ENCODE results near the gene VGLL4.

The VGLL4 gene

DNA sequence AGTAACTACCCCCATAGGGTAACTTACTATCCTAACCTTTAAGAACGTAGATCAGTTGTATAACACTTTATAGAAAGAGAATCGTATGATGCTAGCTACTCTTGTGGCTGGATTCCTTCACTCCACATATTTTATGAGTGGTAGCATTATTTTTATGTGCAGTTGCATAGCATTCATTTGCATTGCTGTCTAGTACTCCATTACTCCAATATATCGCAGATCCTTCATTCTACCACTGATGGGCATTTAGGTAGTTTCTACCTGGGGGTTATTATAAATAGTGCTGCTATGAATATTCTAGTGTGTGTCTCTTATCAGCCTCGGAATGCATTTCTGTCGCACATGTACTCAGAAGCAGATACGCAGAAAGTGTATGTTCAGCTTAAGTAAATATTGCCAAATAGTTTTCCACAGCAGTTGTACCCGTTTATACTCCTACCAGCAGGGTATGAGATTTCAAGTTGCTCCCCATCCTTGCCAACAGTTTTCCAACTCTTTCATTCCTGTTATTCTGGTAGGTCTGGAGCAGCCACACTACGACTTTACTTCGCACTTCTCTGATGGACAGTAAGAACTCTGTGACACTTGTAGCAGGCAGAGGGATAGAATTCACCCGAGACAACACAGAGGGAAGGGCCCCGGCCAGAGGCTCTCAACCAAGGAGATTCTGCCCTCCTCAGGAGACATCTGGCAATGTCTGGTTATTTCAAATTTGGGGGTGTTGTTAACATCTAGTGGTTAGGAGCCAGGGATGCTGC lies 9.8 kb upstream of the VGLL4 start:
- no peak for DNase-seq

DNA sequence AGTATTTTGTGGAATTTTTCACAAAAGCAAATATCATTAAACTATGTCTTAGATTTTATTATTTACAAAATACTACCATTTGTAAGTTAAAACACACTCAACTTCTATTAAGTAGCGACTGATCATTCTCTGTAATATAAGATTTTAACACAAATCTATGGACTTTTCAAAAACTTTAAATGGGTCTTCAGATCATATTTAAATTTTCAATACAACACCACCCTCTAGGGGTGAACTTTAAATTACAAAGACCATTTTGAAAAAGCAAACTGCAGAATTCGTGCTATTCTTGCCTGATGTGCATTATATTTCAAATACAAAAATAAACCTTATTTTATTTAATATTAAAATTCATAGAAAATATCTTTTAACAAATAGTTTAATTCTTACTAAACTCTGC lies 8.2 kb upstream of the VGLL4 start:
- DNase-seq = no peak

DNA sequence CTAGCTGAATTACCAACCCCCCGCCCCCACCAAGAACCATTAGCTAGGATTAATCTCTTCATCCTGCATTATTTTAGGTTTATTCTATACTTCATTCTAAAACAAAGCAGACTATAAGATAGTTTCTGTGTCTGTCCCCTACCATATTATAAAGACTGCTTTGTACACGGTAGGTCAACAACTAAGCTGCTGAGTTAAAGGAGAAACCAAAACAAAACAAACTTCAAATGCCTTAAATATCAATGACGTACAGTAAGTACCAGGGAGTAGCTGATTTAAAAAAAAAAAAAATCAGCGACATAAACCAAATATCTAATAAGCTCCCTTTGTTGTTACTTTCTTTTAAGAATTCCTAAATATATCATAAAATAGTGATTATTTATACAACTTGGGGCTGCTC lies 7.8 kb upstream of the VGLL4 start:
- DNase-seq = no peak

DNA sequence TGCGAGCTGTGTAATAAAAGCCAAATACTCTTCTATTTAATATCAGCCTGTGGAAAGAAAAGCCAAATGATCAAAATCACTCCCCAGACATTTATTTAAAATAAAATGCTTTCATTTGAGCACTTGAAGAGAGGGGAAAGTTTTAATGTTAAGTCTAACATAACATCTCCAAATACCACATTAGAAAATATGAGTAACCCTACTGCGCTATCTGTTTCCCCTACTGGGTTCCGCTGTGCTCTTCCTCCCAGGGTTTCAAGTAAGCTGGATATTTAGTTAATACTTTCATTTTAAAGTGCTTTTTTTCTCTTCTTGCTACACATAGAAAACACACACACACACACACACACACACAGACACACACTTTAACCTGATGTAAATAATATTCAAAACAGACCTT lies 6.7 kb upstream of the VGLL4 start:
- no peak for DNase-seq

DNA sequence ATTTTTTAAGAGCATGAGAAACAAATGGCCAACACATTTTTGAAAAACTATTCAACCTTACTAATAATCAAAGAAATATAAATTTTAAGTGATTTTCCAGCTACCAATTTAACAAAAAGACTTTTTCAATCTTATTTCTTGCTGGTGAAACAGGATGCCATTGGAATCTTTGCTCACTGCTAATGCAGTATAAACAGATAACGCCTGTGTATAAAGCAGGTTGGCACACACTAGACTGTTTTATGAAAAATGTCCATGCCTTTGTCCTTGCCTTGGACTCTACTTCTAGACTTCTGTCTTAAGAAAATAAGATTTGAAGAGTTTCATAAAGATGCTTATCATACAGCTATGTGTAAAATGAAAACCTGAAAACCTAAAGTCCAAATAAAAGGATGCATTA lies 5.0 kb upstream of the VGLL4 start:
- no peak for DNase-seq

DNA sequence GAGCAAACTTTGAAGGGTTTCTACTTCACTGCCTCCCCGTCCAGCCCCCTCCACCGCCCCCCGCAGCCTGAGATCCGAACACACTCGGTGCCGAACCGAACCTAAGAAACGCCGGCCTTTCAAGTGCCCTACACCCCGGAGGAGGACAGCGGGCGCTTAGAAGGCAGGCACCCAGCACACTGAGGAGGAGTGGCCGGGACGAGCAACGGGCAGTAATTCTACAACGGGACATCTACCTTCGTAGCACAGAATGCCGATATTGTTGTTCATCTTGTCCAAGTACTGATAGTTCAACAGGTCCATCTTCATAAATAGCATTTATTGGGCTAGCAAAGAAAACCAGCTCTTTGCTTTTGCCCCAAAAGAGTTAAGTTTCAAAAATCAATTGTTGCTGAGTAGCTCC lies 513 bp downstream of the VGLL4 start:
- peak in 30 of 58 donors; percentile 4 to 69 (median 42) for DNase-seq

DNA sequence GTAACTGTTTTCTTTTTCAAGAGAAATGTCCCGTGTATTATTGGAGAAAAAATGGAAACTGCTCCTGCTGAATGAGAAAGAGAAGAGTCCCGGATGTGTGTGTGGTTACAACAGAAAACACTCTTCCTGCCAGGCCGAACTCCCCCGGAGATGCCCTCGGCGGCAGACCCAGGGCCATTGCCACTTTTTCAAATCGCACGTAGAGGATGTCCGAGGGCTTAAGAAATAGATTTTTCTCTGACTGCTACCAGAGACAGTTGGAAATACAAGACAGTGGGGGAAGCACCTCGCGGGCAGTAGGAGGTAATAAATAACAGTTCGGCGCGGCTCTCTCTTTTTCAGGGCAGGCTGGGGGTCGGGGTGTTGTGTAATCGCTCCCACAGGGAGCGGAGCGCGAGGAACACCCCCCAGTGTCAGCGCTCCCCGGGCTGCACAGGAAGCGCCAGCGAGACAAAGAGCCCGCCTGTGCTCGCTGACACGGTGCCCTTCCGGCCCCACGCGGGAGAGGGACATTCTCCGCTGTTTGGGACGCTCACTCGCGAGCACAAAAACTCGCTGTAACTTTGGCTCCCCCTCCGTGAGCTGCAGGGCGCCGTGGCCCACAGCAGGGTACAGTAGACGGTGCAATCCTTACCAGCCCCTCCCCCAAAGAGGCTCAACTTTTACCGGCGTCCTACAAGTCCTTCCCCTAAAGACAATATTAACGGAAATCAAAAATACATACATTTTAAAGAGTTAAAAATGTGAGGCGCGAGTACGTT lies 1.1 kb downstream of the VGLL4 start:
- peak in 54 of 58 donors; percentile 30 to 85 (median 68) for DNase-seq

DNA sequence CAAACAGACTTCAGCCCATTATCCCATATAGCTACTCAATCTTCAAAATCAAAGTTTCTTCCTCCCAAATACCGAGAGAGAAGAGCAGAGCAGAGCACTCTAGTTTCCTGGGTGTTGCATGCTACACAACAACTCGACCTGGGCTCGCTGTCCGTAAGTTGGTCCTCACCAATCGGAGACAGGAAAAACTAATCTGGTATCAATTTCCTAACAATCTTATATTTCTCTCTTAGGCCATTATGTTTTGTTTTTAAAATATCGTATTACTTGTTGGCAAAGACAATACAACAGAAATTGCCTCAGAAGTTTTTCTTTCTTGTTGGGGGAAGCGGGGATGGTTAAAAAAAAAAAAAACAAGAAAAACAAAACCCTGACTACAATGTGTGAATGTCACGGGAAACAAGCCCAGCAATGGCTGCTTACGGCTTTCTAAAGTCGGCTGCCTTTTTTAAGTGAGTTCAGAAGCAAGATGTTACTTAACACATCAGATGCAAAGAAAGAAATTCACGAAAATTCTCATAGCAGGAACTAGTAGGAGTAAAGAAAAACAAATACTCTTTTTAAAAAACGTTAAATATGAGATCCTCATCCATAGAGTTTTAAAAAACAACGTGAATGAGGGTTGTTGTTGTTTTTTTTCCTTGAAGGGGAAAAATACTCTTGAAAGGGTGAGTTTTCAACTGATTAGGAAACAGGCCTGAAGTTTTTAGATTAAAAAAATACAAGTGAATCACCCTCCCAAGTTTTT lies 1.9 kb downstream of the VGLL4 start:
- DNase-seq = peak in 1 of 58 donors; percentile 14

DNA sequence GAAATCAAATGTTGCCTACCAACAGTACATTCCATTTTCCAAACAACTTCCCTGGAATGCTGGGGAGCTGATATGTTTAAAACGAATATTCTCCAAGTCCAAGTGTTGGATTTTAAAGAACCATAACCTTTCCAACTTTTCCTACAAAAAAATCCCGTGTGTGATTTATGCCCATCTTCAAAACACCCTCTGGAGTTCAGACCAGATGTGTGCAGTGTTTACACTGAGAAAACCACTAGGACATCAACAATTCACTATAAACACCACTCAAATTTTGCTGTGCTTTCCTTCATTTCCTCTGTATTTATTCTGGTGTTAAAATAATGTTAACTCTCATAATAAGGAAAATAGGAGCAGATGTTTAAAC lies 2.4 kb downstream of the VGLL4 start:
- DNase-seq = no peak

DNA sequence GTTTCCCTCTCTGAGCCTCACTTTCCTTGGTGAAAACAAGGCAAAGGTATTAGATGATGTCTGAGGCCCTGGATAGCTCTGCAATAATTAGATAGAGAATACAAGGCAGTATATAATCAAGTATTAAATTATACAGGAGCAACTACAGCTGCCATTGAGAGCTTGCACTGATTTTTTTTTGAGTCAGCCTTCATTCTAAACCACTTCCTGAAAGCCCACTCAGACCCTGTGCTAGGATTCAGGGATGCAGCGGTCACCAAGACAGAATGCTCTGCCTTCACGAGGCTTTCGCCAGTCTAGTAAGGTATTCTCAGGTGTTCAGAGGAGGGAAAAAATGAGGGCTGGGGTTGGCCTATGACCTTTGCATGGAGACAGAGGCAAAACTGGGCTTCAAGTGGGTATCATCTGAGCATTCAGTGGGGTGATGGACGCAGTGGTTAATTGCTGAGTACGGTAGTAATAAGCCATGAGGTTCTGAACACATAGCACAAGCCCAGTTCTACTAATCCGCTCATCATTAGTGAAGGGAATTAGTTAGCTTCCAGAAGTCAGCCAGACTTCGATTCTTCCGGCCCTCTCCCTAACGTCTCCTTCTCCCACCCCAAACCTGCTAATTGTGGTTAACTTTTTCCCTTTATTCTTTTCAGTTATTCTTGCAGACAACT lies 3.6 kb downstream of the VGLL4 start:
- no peak for DNase-seq

DNA sequence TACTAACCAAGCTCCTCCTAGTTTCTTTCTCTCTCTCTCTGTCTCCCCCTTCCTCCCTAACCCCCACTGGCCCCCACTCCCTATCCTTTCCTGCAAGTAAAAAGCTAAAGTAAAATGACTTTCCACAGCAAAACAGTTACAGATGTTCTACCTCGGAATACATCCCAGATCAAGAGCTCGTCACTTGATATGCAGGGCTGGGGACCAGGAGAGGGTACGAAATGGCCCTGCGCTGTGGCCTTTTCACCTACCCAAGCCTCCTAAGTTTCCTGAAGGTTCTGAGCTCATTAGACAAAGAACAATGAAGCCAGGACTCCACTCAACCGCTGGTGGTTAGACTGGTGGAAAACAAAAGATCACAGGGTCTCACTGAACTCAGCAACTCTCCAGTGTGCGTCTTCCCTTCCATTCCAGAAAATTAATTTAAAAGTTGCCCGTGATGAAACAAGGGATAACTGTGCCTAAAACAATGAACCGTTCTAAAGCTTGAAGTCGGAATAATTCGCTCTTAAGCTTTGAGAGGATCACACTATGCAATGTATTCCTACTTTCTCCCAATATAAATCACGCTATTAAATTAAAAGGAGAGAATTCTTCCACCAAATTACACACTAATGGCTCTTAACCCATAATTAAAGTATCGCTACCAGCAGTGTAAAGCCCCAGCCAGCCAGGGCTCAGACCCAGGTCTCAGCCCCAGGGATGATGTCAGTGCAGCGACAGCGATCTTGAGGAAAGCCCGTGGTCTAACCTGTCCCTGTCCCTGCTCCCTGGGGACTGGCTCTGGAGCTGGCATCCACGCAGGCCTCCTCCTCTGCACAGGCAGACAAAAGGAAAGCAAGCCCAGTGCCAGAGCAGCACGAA lies 5.0 kb downstream of the VGLL4 start:
- DNase-seq = peak in 21 of 58 donors; percentile 9 to 50 (median 24)

DNA sequence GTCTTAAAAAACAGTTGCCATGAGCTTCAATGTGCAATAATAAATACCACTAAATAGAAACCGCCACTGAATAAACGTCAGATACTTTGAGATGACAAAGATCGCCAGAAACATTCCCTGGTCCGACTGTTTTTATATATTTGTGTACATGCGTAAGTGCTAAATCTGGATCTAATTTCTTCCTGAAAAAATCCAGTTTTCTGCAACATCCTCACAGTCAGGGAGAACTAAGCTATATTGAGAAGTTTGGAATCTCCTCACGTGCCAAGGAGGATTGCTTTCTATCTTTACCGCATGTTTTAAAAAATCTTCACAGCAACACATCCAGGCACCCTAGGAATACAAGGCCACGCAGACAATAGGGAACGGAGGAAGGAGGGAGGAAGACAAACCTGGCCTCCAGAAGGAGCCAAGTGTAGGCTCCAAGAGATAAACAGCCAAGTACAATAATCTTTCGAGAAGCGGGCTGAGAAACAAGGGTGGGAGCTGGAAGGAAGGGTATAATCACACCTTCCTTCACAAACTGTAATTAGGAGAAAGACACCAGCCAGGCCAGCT lies 5.7 kb downstream of the VGLL4 start:
- DNase-seq = no peak

DNA sequence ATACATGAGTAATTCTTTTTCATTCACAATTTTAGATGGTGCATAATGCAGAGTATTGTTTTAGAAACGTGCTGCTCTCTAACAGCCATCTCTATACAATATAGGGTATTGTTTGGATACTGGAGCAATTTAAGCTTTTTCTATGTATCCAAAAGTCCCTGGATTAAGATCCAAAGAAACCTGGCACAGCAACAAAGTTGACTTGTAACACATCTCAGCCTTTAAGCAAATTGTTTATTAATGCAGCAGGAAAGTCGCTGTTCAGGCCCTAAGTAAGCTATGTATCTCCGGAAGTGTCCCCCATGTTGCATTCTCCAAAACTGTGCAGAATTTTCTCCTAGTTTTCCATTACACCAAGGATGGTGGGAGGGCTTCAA lies 7.3 kb downstream of the VGLL4 start:
- DNase-seq = peak in 1 of 58 donors; percentile 39

DNA sequence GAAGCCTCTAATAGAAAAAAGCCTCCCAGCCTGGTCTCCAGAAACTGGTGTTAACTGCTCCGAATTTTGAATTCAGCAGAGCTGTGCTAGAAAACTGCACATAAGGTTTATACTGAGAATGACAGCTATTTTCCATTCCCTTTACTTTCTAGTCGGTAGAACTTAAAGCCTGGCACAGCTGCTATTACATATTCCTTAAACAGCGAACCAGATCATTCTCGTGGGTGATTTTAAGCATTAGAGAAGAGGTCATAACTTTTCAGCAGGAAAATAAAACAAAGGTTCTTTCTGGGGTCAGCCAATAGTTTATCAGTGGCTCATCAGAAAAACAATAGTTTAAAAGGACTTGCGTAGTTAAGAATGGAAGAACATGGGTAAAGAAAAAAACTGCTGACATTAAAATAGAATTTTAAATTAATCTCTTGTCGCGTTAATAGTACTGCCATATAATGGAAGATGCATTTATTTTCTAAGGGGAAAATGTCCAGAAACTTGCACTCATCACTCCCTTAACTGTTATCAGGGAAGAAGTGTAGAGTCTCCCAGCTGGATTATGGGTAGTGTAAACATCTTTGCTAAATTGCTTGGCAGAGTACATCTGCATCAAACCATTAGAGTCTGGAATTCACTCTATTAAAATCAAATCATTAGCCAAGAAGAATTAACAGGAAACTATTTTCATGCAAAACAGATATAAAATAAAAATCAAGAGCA lies 7.9 kb downstream of the VGLL4 start:
- no peak for DNase-seq

DNA sequence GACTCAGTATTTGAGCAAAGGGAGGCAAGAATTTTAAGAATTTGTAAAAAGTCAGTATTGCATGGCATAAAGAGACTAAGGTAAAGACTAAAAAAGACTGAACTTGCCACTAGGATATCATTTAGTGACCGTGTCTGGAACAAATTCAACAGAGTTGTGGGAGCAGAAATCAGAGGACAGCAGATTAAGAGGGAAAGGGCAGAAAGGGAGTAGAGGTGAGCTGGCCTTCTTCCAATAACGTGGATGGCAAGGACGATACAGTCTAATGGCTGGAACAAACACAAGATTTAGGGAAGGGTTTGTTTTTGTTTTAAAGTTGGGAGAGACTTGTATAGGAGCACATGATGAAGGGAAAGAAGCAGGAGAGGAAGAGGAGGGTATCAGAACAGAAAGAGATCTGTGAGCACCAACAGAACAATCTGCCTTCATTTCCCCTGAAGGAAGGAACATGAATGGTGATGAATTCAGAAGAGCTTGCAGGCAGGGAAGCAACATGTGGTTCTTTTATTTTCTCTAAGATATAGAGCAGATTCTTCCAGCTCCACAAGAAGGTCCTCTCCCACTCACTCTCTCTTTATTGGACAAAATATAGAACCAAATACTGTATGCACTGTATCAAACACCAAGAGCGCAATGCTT lies 8.6 kb downstream of the VGLL4 start:
- no peak for DNase-seq

DNA sequence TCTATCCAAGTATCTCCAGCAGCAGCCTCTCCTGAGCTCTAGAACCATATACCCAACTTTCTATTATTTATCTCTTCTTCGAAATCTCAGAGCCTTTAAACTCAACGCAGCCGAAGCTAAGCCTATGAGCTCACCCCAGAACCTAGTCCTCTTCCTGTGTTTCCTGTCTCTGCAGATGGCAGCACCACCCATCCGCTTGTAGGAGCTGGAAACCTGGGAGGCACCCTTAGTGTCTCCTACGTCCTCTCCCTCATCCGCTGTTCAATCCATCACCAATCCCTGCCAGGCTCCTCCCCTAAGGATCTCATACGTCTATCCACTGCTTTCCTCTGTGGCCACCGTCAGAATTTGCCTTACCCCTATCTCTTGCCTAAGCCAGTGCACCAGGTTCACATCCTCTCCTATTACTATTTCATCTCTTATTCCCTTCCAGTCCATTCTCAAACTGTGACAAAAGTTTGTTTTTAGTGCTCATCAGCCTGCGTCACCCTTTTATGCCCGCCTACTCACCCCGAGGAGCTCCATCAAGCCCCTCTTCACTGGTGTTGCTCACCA lies 9.6 kb downstream of the VGLL4 start:
- no peak for DNase-seq

DNA sequence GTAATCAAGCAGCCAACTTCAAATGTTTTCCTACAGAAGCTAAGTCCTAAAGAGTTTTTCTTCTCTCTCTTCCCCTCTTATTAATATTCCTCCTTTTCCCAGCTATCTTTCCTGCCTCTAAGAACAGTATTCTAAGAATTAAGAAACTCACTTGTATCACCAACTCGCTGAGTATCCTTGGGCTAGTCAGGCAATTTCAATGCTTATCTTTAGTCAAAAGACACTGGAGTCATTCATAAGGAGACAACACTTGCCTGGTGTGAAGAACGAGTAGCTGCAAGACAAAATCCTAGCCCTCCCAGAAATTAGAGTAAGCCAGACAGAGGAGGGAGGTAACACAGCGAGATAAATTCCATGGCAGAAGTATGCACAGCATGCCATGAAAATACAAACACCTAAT lies 10.7 kb downstream of the VGLL4 start:
- no peak for DNase-seq

DNA sequence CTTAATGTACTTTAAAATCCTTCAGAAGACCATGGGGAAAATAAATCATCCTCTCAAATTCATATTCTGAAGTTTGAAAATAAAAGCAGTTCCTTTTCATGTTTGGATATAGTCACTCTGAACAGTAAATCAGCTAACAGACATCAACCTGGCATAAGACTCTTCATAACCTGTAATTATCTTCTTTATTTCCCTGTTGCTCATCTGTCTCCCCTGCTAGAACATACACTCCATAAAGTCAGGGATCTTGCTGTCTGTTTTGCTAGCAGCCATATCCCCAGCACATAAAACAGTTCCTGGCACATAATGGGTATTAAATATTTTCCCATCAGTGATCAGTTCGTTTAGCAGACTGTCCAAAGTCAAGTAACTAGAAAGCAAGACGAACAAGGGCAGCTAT lies 11.2 kb downstream of the VGLL4 start:
- no peak for DNase-seq

DNA sequence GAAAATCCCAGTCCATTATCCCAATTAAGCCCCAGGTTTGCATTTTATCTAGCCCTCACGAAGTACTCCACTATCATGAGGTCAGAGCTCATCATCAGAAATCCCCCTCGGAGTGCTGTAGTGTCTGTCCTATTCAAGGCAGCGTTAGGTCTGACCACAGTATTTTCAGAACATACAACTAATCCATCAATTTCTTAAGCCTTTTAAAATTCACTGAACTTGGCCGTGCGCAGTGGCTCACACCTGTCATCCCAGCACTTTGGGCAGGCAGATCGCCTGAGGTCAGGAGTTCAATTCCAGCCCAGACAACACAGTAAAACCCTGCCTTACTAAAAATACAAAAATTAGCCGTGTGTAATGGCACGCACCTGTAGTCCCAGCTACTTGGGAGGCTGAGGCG lies 11.9 kb downstream of the VGLL4 start:
- DNase-seq = no peak

Measured in anterior cingulate cortex (tissue), 58 donors.